ENCODE measurements around the gene GANC. TPM values are rescaled to one million over a fixed set of nuclear protein-coding genes. Genes with fewer than 3 reads are reported as not detected.

Gene GANC
- total RNA-seq, 2 donors from 2014 or later = 25.0 to 32.4 TPM

GRCh38 chr15:42355291-42355690, 82.3 kb downstream of the GANC start:
- Mint-ChIP-seq H3K36me3 (peaks cover 0 to 13% of the 10 kb centered on the region in 2 donors), H3K9me3 (no peaks in the 10 kb centered on the region), H3K27ac (no peak overlapping the region)
- DNase-seq (ENCODE audit: low spot score in 2 of 2) (no peak), ATAC-seq (no peak)

GRCh38 chr15:42356851-42357250, 83.8 kb downstream of the GANC start:
- peak overlapping the region in 1 of 2 donors; percentile 23 for H3K27ac Mint-ChIP-seq
- DNase-seq (ENCODE audit: low spot score in 2 of 2) (no peak), ATAC-seq (no peak)
- peaks cover 0 to 7% of the 10 kb centered on the region in 2 donors for H3K36me3 Mint-ChIP-seq
- H3K9me3 Mint-ChIP-seq = no peaks in the 10 kb centered on the region

GRCh38 chr15:42358141-42358540, 85.1 kb downstream of the GANC start:
- Mint-ChIP-seq H3K36me3 (peaks cover 0 to 5% of the 10 kb centered on the region in 2 donors), H3K9me3 (no peaks in the 10 kb centered on the region), H3K27ac (no peak overlapping the region)
- ATAC-seq = no peak
- no peak for DNase-seq (ENCODE audit: low spot score in 2 of 2)

- DNase-seq (ENCODE audit: low spot score in 2 of 2) = no peak
- H3K9me3 Mint-ChIP-seq = no peaks in the 10 kb centered on the region
- ATAC-seq = no peak
- H3K36me3 Mint-ChIP-seq = no peaks in the 10 kb centered on the region
- H3K27ac Mint-ChIP-seq = no peak within 1 kb of the TSS
Measured at GRCh38 chr15:42359249-42359648, 86.2 kb downstream of the GANC start, which contains the start of gene CAPN3. Gene CAPN3 (plus strand): TSS chr15:42359501. CDS start chr15:42359806, 305 bp downstream.

GRCh38 chr15:42359985-42360384, 87.0 kb downstream of the GANC start:
- ATAC-seq (no peak), DNase-seq (ENCODE audit: low spot score in 2 of 2) (no peak)
- Mint-ChIP-seq H3K27ac (no peak overlapping the region), H3K36me3 (no peaks in the 10 kb centered on the region), H3K9me3 (no peaks in the 10 kb centered on the region)

GRCh38 chr15:42360535-42361112, 87.6 kb downstream of the GANC start:
- Mint-ChIP-seq H3K9me3 (no peaks in the 10 kb centered on the region), H3K27ac (no peak overlapping the region), H3K36me3 (no peaks in the 10 kb centered on the region)
- ATAC-seq = no peak
- DNase-seq (ENCODE audit: low spot score in 2 of 2) = no peak

GRCh38 chr15:42363487-42363886, 90.5 kb downstream of the GANC start:
- no peak for ATAC-seq
- DNase-seq (ENCODE audit: low spot score in 2 of 2) = no peak
- Mint-ChIP-seq H3K27ac (no peak overlapping the region), H3K36me3 (no peaks in the 10 kb centered on the region), H3K9me3 (no peaks in the 10 kb centered on the region)

- ATAC-seq (no peak), DNase-seq (ENCODE audit: low spot score in 2 of 2) (no peak)
- Mint-ChIP-seq H3K9me3 (no peaks in the 10 kb centered on the region), H3K27ac (no peak overlapping the region), H3K36me3 (no peaks in the 10 kb centered on the region)
Measured at GRCh38 chr15:42363942-42364341, 90.9 kb downstream of the GANC start.

GRCh38 chr15:42364529-42364928, 91.5 kb downstream of the GANC start:
- H3K27ac Mint-ChIP-seq = no peak overlapping the region
- ATAC-seq (no peak), DNase-seq (ENCODE audit: low spot score in 2 of 2) (no peak)
- H3K36me3 Mint-ChIP-seq = no peaks in the 10 kb centered on the region
- H3K9me3 Mint-ChIP-seq = no peaks in the 10 kb centered on the region

GRCh38 chr15:42365921-42366550, 93.0 kb downstream of the GANC start:
- H3K27ac Mint-ChIP-seq = peak overlapping the region in 1 of 2 donors; percentile 11
- DNase-seq (ENCODE audit: low spot score in 2 of 2) (no peak), ATAC-seq (no peak)
- H3K36me3 Mint-ChIP-seq = no peaks in the 10 kb centered on the region
- no peaks in the 10 kb centered on the region for H3K9me3 Mint-ChIP-seq

GRCh38 chr15:42367041-42367440, 94.0 kb downstream of the GANC start:
- DNase-seq (ENCODE audit: low spot score in 2 of 2) (no peak), ATAC-seq (no peak)
- H3K36me3 Mint-ChIP-seq = no peaks in the 10 kb centered on the region
- no peaks in the 10 kb centered on the region for H3K9me3 Mint-ChIP-seq
- H3K27ac Mint-ChIP-seq = no peak overlapping the region

- Mint-ChIP-seq H3K27ac (no peak overlapping the region), H3K36me3 (no peaks in the 10 kb centered on the region), H3K9me3 (no peaks in the 10 kb centered on the region)
- DNase-seq (ENCODE audit: low spot score in 2 of 2) (no peak), ATAC-seq (no peak)
Measured at GRCh38 chr15:42368096-42368495, 95.1 kb downstream of the GANC start.

- Mint-ChIP-seq H3K27ac (peak overlapping the region in 1 of 2 donors; percentile 24), H3K9me3 (no peaks in the 10 kb centered on the region), H3K36me3 (no peaks in the 10 kb centered on the region)
- DNase-seq (ENCODE audit: low spot score in 2 of 2) (no peak), ATAC-seq (no peak)
Measured at GRCh38 chr15:42371096-42371495, 98.1 kb downstream of the GANC start.

- peaks cover 0 to 12% of the 10 kb centered on the region in 2 donors for H3K9me3 Mint-ChIP-seq
- H3K36me3 Mint-ChIP-seq = peaks cover 8% of the 10 kb centered on the region in 2 donors
- no peak for DNase-seq (ENCODE audit: low spot score in 2 of 2)
- no peak overlapping the region for H3K27ac Mint-ChIP-seq
- no peak for ATAC-seq
Measured at GRCh38 chr15:42373274-42373673, 100.3 kb downstream of the GANC start.

- Mint-ChIP-seq H3K9me3 (peaks cover 4 to 17% of the 10 kb centered on the region in 2 donors), H3K36me3 (peaks cover 13 to 14% of the 10 kb centered on the region in 2 donors), H3K27ac (no peak overlapping the region)
- DNase-seq (ENCODE audit: low spot score in 2 of 2) (no peak), ATAC-seq (no peak)
Measured at GRCh38 chr15:42373936-42374335, 100.9 kb downstream of the GANC start.

- peaks cover 8 to 22% of the 10 kb centered on the region in 2 donors for H3K9me3 Mint-ChIP-seq
- peaks cover 13 to 20% of the 10 kb centered on the region in 2 donors for H3K36me3 Mint-ChIP-seq
- no peak for ATAC-seq
- no peak for DNase-seq (ENCODE audit: low spot score in 2 of 2)
- H3K27ac Mint-ChIP-seq = no peak overlapping the region
Measured at GRCh38 chr15:42374810-42375209, 101.8 kb downstream of the GANC start.

GRCh38 chr15:42375252-42375651, 102.3 kb downstream of the GANC start:
- ATAC-seq (no peak), DNase-seq (ENCODE audit: low spot score in 2 of 2) (no peak)
- Mint-ChIP-seq H3K36me3 (peaks cover 13 to 20% of the 10 kb centered on the region in 2 donors), H3K27ac (no peak overlapping the region), H3K9me3 (peaks cover 8 to 22% of the 10 kb centered on the region in 2 donors)

- Mint-ChIP-seq H3K27ac (no peak overlapping the region), H3K9me3 (peaks cover 8 to 22% of the 10 kb centered on the region in 2 donors), H3K36me3 (peaks cover 13 to 20% of the 10 kb centered on the region in 2 donors)
- no peak for DNase-seq (ENCODE audit: low spot score in 2 of 2)
- ATAC-seq = no peak
Measured at GRCh38 chr15:42375941-42376340, 102.9 kb downstream of the GANC start.
